IgD-negative memory B cell (primary cell): ENCODE data around the gene STPG4. TPM values are rescaled to one million over a fixed set of nuclear protein-coding genes. Genes with fewer than 3 reads are reported as not detected.

Experiments used
- H3K27ac Mint-ChIP-seq, 3 donors: one replicate each; pipeline ENCODE4 v1.8.0; 2020 to 2022; ENCODE audit warnings: mild to moderate bottlenecking in 3 of 3, mixed read lengths in 3 of 3, moderate library complexity in 1 of 3
- H3K27me3 Mint-ChIP-seq: one replicate; pipeline ENCODE4 v1.8.0; 2021; ENCODE audit warnings: mixed read lengths
- H3K36me3 Mint-ChIP-seq: one replicate; pipeline ENCODE4 v1.8.0; 2020; ENCODE audit warnings: mild to moderate bottlenecking, mixed read lengths
- H3K4me1 Mint-ChIP-seq, 3 donors: one replicate each; pipeline ENCODE4 v1.8.0; 2020 to 2022; ENCODE audit warnings: mixed read lengths in 3 of 3, mild to moderate bottlenecking in 1 of 3
- H3K4me3 Mint-ChIP-seq, 4 donors: one replicate each; pipeline ENCODE4 v1.8.0; 2020 to 2022; ENCODE audit warnings: mild to moderate bottlenecking in 4 of 4, mixed read lengths in 4 of 4, moderate library complexity in 3 of 4
- H3K9me3 Mint-ChIP-seq, 3 donors: one replicate each; pipeline ENCODE4 v1.8.0; 2020 to 2021; ENCODE audit warnings: mixed read lengths in 3 of 3, mild to moderate bottlenecking in 1 of 3
- polyA plus RNA-seq: library from polyadenylated mRNA; unstranded; fragments of 300-500 nt; fragmentation: Illumina TruSeq; gene quantifications from one replicate; pipeline ENCODE4 v1.2.3, GENCODE V29; 2021

Gene STPG4
- polyA plus RNA-seq, 1 donor from 2014 or later: not detected

DNA sequence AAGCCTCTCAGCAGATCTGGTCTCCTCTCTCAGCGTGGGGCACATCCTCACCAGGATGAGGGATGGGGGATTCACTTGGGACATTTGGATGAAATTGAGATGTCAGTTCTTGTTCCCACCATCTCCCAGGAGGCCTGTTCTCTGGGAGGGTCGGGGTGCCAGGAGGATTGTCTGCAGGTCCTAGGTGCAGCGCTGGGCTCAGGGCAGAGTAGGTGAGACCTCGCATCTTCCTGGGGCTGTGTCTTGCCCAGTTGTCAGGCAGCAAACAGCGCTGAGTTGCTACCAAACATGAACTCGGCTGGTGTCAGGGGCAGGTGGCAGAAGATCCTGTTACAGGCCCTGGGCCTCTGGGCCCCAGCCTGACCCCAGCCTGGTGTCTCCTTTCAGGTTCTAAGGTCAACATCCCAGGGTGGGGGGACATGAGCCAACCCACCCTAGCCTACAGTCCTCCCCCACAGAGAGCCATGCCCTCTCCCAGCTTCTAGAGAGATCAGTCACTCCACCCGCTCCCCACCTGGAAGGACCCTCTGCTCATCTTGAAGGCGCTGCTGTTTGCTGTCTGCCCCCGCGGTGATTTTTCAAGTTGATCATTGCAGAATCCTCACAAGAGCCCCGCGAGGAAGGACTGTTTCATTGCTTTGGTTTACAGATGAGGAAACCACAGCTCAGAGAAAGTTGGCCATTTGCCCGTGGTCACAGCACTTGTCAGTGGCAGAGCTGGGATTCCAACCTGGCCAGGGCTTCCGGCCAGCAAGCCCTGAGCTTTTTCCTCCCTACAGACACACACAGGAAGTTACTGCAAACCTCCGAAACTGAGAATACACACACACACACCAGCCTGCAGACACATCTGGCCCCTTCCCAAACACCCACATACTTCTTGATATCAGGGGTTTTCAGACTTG lies 83.9 kb downstream of the STPG4 start:
- H3K27ac Mint-ChIP-seq: peak overlapping the region; percentile 84 to 95 (median 85)
- peak overlapping the region; percentile 42 to 90 (median 71) for H3K4me3 Mint-ChIP-seq
- no peaks in the 10 kb centered on the region for H3K9me3 Mint-ChIP-seq
- H3K4me1 Mint-ChIP-seq: peaks cover 24 to 37% (median 37%) of the 10 kb centered on the region in 3 donors
- peaks cover 2% of the 10 kb centered on the region for H3K36me3 Mint-ChIP-seq
- H3K27me3 Mint-ChIP-seq: no peaks in the 10 kb centered on the region

DNA sequence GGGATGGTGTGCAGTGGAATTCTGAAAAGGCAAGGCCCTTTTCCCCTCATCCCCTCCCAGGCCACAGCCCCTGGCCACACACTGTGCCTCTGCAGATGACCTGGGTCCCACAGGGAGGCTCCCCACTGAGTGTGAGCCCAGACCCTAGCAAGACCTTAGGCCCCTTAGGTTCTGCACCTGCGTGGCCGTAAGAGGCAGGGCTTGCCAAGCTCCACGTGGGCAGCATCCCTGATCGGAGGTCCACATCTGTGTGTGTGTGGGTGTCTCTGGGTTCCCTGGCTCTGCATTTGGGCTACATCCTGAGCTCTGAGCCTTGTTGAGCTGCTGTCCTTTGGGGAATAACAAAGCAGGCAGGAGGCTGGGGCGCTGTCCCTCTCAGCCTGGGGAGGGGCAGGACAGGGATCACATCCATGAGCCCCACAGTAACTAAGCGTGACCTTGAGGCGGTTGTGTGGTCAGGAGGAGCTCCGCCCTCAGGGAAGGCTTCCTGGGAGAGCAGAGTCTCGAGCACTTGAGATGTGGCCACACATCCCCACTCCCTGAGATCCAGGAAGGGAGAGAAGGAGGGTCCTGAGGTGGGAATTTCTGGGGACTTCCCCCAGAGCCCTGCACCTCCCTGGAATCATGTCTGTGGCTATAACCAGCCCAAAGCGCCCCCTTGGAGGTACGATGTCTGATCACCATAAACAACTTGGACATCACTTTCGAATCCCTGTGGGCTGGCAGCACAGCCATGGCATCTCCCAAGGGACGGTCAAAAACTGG lies 84.8 kb downstream of the STPG4 start:
- Mint-ChIP-seq H3K4me1 (peaks cover 24 to 39% (median 37%) of the 10 kb centered on the region in 3 donors), H3K27me3 (no peaks in the 10 kb centered on the region), H3K36me3 (peaks cover 2% of the 10 kb centered on the region), H3K9me3 (no peaks in the 10 kb centered on the region), H3K4me3 (no peak overlapping the region), H3K27ac (peak overlapping the region; percentile 84 to 95 (median 85))

- Mint-ChIP-seq H3K9me3 (no peaks in the 10 kb centered on the region), H3K27me3 (no peaks in the 10 kb centered on the region), H3K4me1 (peaks cover 24 to 40% (median 37%) of the 10 kb centered on the region in 3 donors), H3K36me3 (peaks cover 2% of the 10 kb centered on the region), H3K4me3 (no peak overlapping the region), H3K27ac (peak overlapping the region; percentile 16 to 95 (median 84))
These were observed 85.4 kb downstream of the STPG4 start for GRCh38 chr2:47069628-47070154.

DNA sequence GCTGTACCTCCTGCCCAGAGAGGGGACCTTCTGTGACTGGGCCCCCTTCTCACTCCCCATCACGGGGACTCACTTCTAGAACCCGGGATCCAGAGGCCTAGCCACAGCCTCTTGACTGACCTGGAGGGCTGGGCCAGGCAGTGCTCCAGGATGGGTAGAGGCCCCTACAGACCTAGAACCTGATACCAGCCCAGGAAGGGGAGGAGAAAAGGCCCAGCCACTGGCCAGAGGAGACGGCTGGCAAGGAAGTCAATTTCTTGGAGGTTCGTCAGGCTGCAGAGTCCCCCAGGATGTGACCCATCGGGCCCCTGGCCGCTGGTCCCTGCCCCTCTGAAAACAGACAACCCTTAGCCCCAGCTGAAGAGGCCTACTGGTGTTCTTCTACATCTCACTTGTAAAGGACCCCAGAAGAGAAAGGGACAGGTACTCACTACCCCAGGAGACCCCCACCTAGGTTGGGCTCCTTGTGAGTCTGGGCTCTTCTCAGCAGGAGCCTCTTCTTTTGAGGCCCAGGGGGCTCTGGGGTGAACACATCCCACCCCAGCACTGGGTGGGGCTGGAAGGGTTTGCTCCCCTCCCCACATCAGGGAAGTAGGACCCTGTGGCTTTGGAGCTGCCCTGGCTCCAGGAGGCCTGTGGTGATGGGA lies 86.0 kb downstream of the STPG4 start:
- peaks cover 2% of the 10 kb centered on the region for H3K36me3 Mint-ChIP-seq
- peak overlapping the region in 1 of 4 donors; percentile 32 for H3K4me3 Mint-ChIP-seq
- H3K4me1 Mint-ChIP-seq: peaks cover 24 to 40% (median 35%) of the 10 kb centered on the region in 3 donors
- no peaks in the 10 kb centered on the region for H3K9me3 Mint-ChIP-seq
- H3K27me3 Mint-ChIP-seq: no peaks in the 10 kb centered on the region
- peak overlapping the region in 1 of 3 donors; percentile 63 for H3K27ac Mint-ChIP-seq

- Mint-ChIP-seq H3K27me3 (no peaks in the 10 kb centered on the region), H3K4me3 (peak overlapping the region in 2 of 4 donors; percentile 32 to 34), H3K4me1 (peaks cover 22 to 40% (median 28%) of the 10 kb centered on the region in 3 donors), H3K9me3 (no peaks in the 10 kb centered on the region), H3K36me3 (peaks cover 2% of the 10 kb centered on the region), H3K27ac (peak overlapping the region in 2 of 3 donors; percentile 63 to 93)
These were observed 87.2 kb downstream of the STPG4 start for GRCh38 chr2:47067788-47068407.

- Mint-ChIP-seq H3K36me3 (peaks cover 2% of the 10 kb centered on the region), H3K4me1 (peaks cover 9 to 21% (median 13%) of the 10 kb centered on the region in 3 donors), H3K27ac (peak overlapping the region in 1 of 3 donors; percentile 91), H3K4me3 (peak overlapping the region in 1 of 4 donors; percentile 28), H3K27me3 (no peaks in the 10 kb centered on the region), H3K9me3 (no peaks in the 10 kb centered on the region)
These were observed 89.2 kb downstream of the STPG4 start for GRCh38 chr2:47065771-47066380.

- peaks cover 8 to 16% (median 9%) of the 10 kb centered on the region in 3 donors for H3K4me1 Mint-ChIP-seq
- H3K9me3 Mint-ChIP-seq: no peaks in the 10 kb centered on the region
- no peak overlapping the region for H3K4me3 Mint-ChIP-seq
- H3K27me3 Mint-ChIP-seq: no peaks in the 10 kb centered on the region
- peak overlapping the region in 2 of 3 donors; percentile 13 to 23 for H3K27ac Mint-ChIP-seq
- H3K36me3 Mint-ChIP-seq: peaks cover 2% of the 10 kb centered on the region
These were observed 89.8 kb downstream of the STPG4 start for GRCh38 chr2:47065343-47065742.

DNA sequence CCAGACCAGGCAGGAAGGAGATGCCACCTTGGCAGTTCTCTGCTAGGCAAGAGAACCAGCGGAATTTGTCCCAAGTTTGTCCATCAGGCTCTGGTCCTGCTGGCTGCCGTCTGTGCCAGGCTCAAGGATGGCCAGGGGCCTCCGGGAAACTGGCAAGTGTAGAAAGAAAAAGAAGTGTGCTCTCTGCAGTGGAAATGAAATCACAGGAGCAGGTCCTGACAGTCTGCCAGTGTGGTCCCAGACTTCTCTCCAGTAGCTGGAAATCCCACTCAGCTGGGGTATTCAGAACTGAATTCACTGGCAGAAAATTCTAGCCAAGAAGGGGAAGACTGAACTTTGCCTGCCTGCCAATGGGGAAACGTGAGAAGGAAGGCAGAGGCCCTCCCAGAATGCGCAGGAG lies 91.0 kb downstream of the STPG4 start:
- Mint-ChIP-seq H3K27me3 (no peaks in the 10 kb centered on the region), H3K4me1 (peaks cover 7 to 17% (median 9%) of the 10 kb centered on the region in 3 donors), H3K4me3 (no peak overlapping the region), H3K9me3 (no peaks in the 10 kb centered on the region), H3K36me3 (peaks cover 4% of the 10 kb centered on the region), H3K27ac (peak overlapping the region in 2 of 3 donors; percentile 6 to 43)

DNA sequence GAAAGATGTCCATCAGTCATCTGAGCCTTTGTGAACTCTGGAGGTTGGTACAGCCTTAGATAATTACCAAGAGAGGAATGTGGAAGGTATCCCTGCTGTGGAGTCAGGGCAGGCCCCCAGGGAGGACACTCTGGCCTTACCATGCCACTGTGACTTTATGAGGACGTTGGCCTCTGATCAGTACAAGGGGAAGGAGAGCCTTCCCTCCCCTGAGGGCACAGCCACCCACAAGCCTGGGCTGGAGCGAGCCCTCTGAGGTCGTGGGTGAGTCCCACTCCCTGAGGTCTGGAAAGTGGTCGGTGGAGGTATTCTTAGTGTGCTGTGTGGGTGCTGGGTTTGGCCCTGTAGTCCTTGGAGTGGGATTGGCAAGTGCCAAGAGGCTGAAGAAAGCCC lies 91.6 kb downstream of the STPG4 start:
- H3K4me3 Mint-ChIP-seq: no peak overlapping the region
- H3K36me3 Mint-ChIP-seq: peaks cover 4% of the 10 kb centered on the region
- H3K27ac Mint-ChIP-seq: peak overlapping the region; percentile 6 to 43 (median 16)
- peaks cover 2 to 19% (median 10%) of the 10 kb centered on the region in 3 donors for H3K4me1 Mint-ChIP-seq
- H3K9me3 Mint-ChIP-seq: no peaks in the 10 kb centered on the region
- H3K27me3 Mint-ChIP-seq: no peaks in the 10 kb centered on the region

- H3K27ac Mint-ChIP-seq: peak overlapping the region in 2 of 3 donors; percentile 6 to 16
- peak overlapping the region in 1 of 4 donors; percentile 53 for H3K4me3 Mint-ChIP-seq
These were observed 92.2 kb downstream of the STPG4 start for GRCh38 chr2:47062681-47063537.

DNA sequence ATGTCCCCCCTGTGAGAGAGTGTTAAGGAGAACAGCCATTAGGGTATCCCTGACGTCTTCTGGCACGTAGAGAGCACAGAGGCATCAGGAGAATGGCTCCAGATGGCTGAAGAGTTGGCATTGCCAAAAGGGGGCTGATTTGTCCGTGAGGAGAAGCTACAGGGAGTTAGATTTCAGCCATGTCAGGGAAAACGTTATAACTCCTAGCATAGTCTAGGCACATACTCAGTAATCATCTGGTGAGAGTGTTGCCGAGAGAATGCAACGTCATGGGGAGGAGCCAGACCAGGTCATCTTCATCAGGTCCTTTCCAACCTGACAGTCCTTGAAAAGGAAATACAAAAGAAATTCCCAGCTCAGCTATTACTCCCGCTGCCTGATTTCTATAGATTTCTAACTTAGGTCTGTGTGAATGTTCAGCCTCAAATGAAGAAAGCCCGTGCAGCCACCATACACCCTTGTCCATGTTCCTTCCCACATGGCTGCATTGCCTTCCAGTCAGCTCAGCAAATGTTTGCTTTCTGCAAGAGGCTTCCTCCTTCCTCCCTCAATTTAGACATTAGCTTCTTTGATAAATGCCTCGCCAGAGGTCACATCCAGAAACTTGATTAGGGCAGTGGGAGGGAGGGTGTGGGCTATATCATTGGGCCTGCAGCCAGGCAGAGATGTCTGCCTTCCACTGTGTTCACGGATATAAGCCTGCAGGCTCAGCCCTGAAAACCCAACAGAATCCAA lies 93.0 kb downstream of the STPG4 start:
- Mint-ChIP-seq H3K36me3 (peaks cover 4% of the 10 kb centered on the region), H3K27me3 (no peaks in the 10 kb centered on the region), H3K9me3 (no peaks in the 10 kb centered on the region), H3K27ac (peak overlapping the region in 2 of 3 donors; percentile 28 to 65), H3K4me3 (no peak overlapping the region), H3K4me1 (peaks cover 13 to 25% (median 16%) of the 10 kb centered on the region in 3 donors)

More at GRCh38 chr2:47062681-47063537, 92.2 kb downstream of the STPG4 start:
- H3K9me3 Mint-ChIP-seq: no peaks in the 10 kb centered on the region
- peaks cover 4% of the 10 kb centered on the region for H3K36me3 Mint-ChIP-seq
- H3K27me3 Mint-ChIP-seq: no peaks in the 10 kb centered on the region
- H3K4me1 Mint-ChIP-seq: peaks cover 7 to 22% (median 16%) of the 10 kb centered on the region in 3 donors

DNA sequence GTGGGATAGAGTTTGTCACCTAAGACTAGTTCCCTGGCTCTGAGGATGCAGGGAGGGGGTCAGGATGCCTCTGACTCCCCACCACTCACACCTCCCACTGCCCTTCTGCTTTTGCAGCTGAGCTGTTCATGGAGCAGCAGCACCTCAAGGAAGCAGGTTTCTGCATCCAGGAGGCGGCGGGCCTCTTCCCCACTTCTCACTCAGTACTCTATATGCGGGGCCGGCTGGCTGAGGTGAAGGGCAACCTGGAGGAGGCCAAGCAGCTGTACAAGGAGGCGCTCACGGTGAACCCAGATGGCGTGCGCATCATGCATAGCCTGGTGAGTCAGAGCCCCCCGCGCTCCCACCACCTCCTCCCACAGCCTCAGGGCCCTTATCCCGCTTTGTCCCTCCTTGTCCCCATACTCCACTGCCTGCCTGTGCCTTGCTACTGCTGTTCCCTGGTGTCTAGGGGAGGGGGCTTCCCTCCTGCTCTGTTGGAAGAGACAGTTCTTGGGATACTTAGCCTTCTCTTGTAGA lies 94.4 kb downstream of the STPG4 start:
- Mint-ChIP-seq H3K9me3 (no peaks in the 10 kb centered on the region), H3K27me3 (no peaks in the 10 kb centered on the region), H3K4me1 (peaks cover 20 to 35% (median 25%) of the 10 kb centered on the region in 3 donors), H3K36me3 (peaks cover 6% of the 10 kb centered on the region), H3K4me3 (peak overlapping the region in 2 of 4 donors; percentile 22 to 85), H3K27ac (peak overlapping the region in 2 of 3 donors; percentile 42 to 67)
